Gastroesophageal sphincter (tissue), 4 donors: Measurements from ENCODE around the gene EML5. TPM values are rescaled to one million over a fixed set of nuclear protein-coding genes. Genes with fewer than 3 reads are reported as not detected.
A peak's percentile ranks its signal among the peaks of the same experiment; 100 is the strongest.
"Not testable (repeated sequence)": the region's sequence is repeated elsewhere in the genome, so short reads cannot be mapped to it uniquely, and the experiment has no call there.

ENCODE experiments used
- ATAC-seq: fragments of 150-250 bp; one replicate; pipeline ENCODE4 v1.9.1; 2016; ENCODE audit warnings: mild to moderate bottlenecking, moderate library complexity
- H3K27ac ChIP-seq, 4 donors: fragments of 200-600 bp; sonication (generic) in 3 of 4; 1 replicate in 3 of 4; 2 replicates in 1 of 4; pipeline ENCODE4 v1.5.1; 2016 to 2019
- H3K27me3 ChIP-seq: fragments of 200-600 bp; sonication (generic); one replicate; pipeline ENCODE4 v1.5.1; 2019
- H3K36me3 ChIP-seq, 2 donors: fragments of 200-600 bp; sonication (generic); one replicate each; pipeline ENCODE4 v1.5.1; 2019; ENCODE audit warnings: control low read depth in 1 of 2
- H3K4me1 ChIP-seq, 3 donors: fragments of 200-600 bp; sonication (generic); 1 replicate in 2 of 3; 2 replicates in 1 of 3; pipeline ENCODE4 v1.5.1; 2016 to 2019; ENCODE audit warnings: control low read depth in 2 of 3
- H3K4me3 ChIP-seq, 2 donors: fragments of 200-600 bp; sonication (generic); one replicate each; pipeline ENCODE4 v1.5.1; 2019; ENCODE audit warnings: mild to moderate bottlenecking in 1 of 2, moderate library complexity in 1 of 2
- H3K9me3 ChIP-seq, 3 donors: fragments of 200-600 bp; sonication (generic); one replicate each; pipeline ENCODE4 v1.5.1; 2017 to 2019; ENCODE audit warnings: control low read depth in 2 of 3
- CTCF ChIP-seq, 4 experiments: fragments of 200-600 bp in 2 of 4; fragments of 450-650 bp in 2 of 4; sonication (generic) in 1 of 4; IDR thresholded peaks; one replicate each; pipeline ENCODE4 v1.5.1; 2017 to 2019; ENCODE audit warnings: antibody characterized with exemption in 4 of 4, mild to moderate bottlenecking in 2 of 4, moderate library complexity in 2 of 4
- EP300 ChIP-seq: sonication (generic); formaldehyde crosslinking; IDR thresholded peaks from one replicate; pipeline ENCODE4 v1.6.1; 2017; ENCODE audit warnings: antibody characterized with exemption, mild to moderate bottlenecking
- POLR2A ChIP-seq, 2 donors: fragments of 450-650 bp; IDR thresholded peaks; one replicate each; pipeline ENCODE4 v1.6.1; 2017; ENCODE audit warnings: antibody characterized with exemption in 2 of 2, mild to moderate bottlenecking in 2 of 2, moderate library complexity in 1 of 2
- POLR2AphosphoS5 ChIP-seq: sonication (generic); formaldehyde crosslinking; IDR thresholded peaks from one replicate; pipeline ENCODE4 v1.6.1; 2017; ENCODE audit warnings: antibody characterized with exemption
- WGBS, 2 donors: methylation state at CpG; one replicate each; pipeline ENCODE4 v1.1.5; 2018; ENCODE audit warnings: low coverage in 1 of 2; 5-methylcytosine and 5-hydroxymethylcytosine counted together
- total RNA-seq, 4 donors: library from RNA; depleted of rRNA; stranded (reverse); fragments of >200 nt; gene quantifications; one replicate each; pipeline ENCODE4 v1.1.0, GENCODE V29; 2016

The EML5 gene
- total RNA-seq, 4 donors from 2014 or later: 3.9 to 6.7 (median 4.5) TPM

- Histone ChIP-seq H3K27ac (no peak overlapping the region), H3K36me3 (no peaks in the 10 kb centered on the region), H3K4me3 (no peak overlapping the region), H3K4me1 (peaks cover 0 to 6% (median 4%) of the 10 kb centered on the region in 3 donors), H3K27me3 (no peaks in the 10 kb centered on the region), H3K9me3 (no peaks in the 10 kb centered on the region)
- TF ChIP-seq POLR2AphosphoS5: no peak
- TF ChIP-seq CTCF (IDR thresholded peaks at IDR 0.05): no peak
- no peak for TF ChIP-seq POLR2A (IDR thresholded peaks at IDR 0.05)
- TF ChIP-seq EP300: no peak
- ATAC-seq: no peak
- 63 to 86% methylated on average over 1 of the region's 4 CpGs for WGBS, 2 donors
Measured at GRCh38 chr14:88798156-88798555, 5.4 kb upstream of the EML5 start.

DNA sequence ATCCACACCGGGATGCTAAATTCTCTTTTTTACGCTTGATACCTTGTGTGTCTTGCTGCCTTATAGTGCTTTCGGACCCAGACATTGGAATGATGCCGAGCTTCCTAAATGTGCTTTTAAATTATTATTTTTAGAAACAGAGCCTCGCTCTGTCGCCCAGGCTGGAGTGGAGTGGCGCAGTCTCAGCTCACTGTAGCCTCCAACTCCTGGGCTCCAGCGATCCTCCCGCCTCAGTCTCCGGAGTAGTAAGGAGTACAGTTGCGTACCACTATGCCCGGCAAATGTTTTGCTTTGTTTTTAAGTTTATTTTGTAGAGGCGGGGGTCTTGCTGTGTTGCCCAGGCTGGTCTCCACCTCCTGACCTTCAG is 489 bp upstream of the EML5 start:
- Histone ChIP-seq H3K4me1 (peaks cover 0 to 31% (median 4%) of the 10 kb centered on the region in 3 donors), H3K27me3 (no peaks in the 10 kb centered on the region), H3K27ac (peak overlapping the region; percentile 52 to 90 (median 88)), H3K36me3 (no peaks in the 10 kb centered on the region), H3K4me3 (peak overlapping the region; percentile 37 to 86), H3K9me3 (no peaks in the 10 kb centered on the region)
- no peak for TF ChIP-seq POLR2A (IDR thresholded peaks at IDR 0.05)
- TF ChIP-seq POLR2AphosphoS5: no peak
- TF ChIP-seq EP300: no peak
- WGBS, 2 donors: 34 to 63% methylated on average over 6 to 9 of the region's 13 CpGs
- ATAC-seq: peak; percentile 9

- Histone ChIP-seq H3K27ac (peak overlapping the region; percentile 5 to 90 (median 88)), H3K9me3 (no peaks in the 10 kb centered on the region), H3K4me3 (peak overlapping the region; percentile 37 to 86), H3K36me3 (no peaks in the 10 kb centered on the region), H3K4me1 (peaks cover 0 to 31% (median 4%) of the 10 kb centered on the region in 3 donors), H3K27me3 (no peaks in the 10 kb centered on the region)
- peak; percentile 10 for ATAC-seq
- TF ChIP-seq EP300 (no peak), POLR2A (IDR thresholded peaks at IDR 0.05) (no peak), POLR2AphosphoS5 (no peak), CTCF (IDR thresholded peaks at IDR 0.05) (no peak)
- 3 to 7% methylated on average over 11 to 19 of the region's 52 CpGs for WGBS, 2 donors
Measured at GRCh38 chr14:88791629-88792472, 902 bp downstream of the EML5 start.

DNA sequence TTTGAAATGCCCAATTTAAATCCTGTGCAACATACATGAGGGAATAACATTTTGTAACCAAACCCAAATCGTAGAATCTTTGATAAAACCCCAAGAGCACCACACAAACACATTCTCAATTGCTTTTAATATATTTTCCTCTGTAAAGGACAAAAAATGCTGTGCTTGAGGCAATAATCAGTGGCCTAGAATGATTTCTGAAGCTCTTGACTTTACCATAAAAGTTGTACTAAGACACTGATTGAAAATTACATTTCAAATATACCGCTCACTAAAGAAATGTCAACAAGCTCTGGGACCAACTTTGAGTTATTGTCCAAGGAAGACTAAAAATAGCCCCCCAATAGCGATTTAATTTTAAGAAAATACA is 1.5 kb downstream of the EML5 start:
- H3K4me1 ChIP-seq: peaks cover 0 to 31% (median 4%) of the 10 kb centered on the region in 3 donors
- H3K9me3 ChIP-seq: no peaks in the 10 kb centered on the region
- no peak for ATAC-seq
- no peaks in the 10 kb centered on the region for H3K36me3 ChIP-seq
- peak overlapping the region in 2 of 4 donors; percentile 88 to 90 for H3K27ac ChIP-seq
- peak overlapping the region in 1 of 2 donors; percentile 86 for H3K4me3 ChIP-seq
- TF ChIP-seq POLR2A (IDR thresholded peaks at IDR 0.05) (no peak), CTCF (IDR thresholded peaks at IDR 0.05) (no peak), POLR2AphosphoS5 (no peak), EP300 (no peak)
- H3K27me3 ChIP-seq: no peaks in the 10 kb centered on the region
- 44 to 45% methylated on average over 3 of the region's 3 CpGs for whole genome bisulfite sequencing, 2 donors

- no peak overlapping the region for H3K27ac ChIP-seq
- no peaks in the 10 kb centered on the region for H3K9me3 ChIP-seq
- WGBS, 2 donors: 62 to 82% methylated on average over 5 of the region's 5 CpGs
- H3K36me3 ChIP-seq: no peaks in the 10 kb centered on the region
- no peak for ATAC-seq
- no peak overlapping the region for H3K4me3 ChIP-seq
- TF ChIP-seq POLR2AphosphoS5: no peak
- TF ChIP-seq EP300: no peak
- TF ChIP-seq POLR2A (IDR thresholded peaks at IDR 0.05): no peak
- TF ChIP-seq CTCF (IDR thresholded peaks at IDR 0.05): no peak
- H3K4me1 ChIP-seq: peaks cover 0 to 31% (median 4%) of the 10 kb centered on the region in 3 donors
- H3K27me3 ChIP-seq: no peaks in the 10 kb centered on the region
Measured at GRCh38 chr14:88790501-88791251, 2.1 kb downstream of the EML5 start.

DNA sequence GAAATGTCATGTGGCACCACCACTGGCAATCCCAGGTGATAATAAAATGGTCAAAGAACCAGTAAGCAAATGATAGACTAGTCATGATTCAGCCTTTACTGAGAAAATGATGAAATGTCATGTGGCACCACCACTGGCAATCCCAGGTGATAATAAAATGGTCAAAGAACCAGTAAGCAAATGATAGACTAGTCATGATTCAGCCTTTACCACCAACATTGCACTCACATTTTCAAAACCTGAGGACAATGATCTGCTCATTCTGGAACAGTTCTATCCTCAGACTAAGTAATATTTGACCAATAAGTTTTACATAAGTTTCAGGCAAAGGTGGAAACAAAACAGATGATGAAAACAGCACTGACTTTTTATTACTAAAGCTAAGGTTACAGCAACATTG is 3.2 kb downstream of the EML5 start:
- not testable (repeated sequence) for H3K27me3 ChIP-seq, H3K9me3 ChIP-seq, H3K27ac ChIP-seq, H3K36me3 ChIP-seq, H3K4me3 ChIP-seq, ATAC-seq
- peaks cover 0 to 31% (median 4%) of the 10 kb centered on the region in 3 donors for H3K4me1 ChIP-seq
